HG02938 (cell line): ENCODE data around the gene MAML2.

Experiments used
- ATAC-seq: cut with Tn5 transposase; IDR thresholded peaks from one replicate; pipeline ENCODE4 v1.9.1; 2021; ENCODE audit warnings: mild to moderate bottlenecking, moderate library complexity; ENCODE audit not compliant: unreplicated experiment

MAML2 gene

GRCh38 chr11:95931916-95932315 is 411.1 kb downstream of the MAML2 start:
- no peak for ATAC-seq

GRCh38 chr11:95930948-95931347 is 412.0 kb downstream of the MAML2 start:
- no peak for ATAC-seq

- ATAC-seq, result no peak
These were observed 416.3 kb downstream of the MAML2 start for GRCh38 chr11:95926726-95927125.
